HG03432 (cell line): ENCODE data around the gene TOMM70.
A peak's percentile ranks its signal among the peaks of the same experiment; 100 is the strongest.
"Not testable (repeated sequence)": the region's sequence is repeated elsewhere in the genome, so short reads cannot be mapped to it uniquely, and the experiment has no call there.

Experiments
- ATAC-seq: cut with Tn5 transposase; IDR thresholded peaks from one replicate; pipeline ENCODE4 v1.9.1; 2021; ENCODE audit warnings: mild to moderate bottlenecking, moderate library complexity; ENCODE audit not compliant: unreplicated experiment

TOMM70 gene

GRCh38 chr3:100366424-100366823 lies 34.5 kb downstream of the TOMM70 start:
- ATAC-seq: no peak

- no peak for ATAC-seq
Measured at GRCh38 chr3:100364421-100364820, 36.5 kb downstream of the TOMM70 start.

DNA sequence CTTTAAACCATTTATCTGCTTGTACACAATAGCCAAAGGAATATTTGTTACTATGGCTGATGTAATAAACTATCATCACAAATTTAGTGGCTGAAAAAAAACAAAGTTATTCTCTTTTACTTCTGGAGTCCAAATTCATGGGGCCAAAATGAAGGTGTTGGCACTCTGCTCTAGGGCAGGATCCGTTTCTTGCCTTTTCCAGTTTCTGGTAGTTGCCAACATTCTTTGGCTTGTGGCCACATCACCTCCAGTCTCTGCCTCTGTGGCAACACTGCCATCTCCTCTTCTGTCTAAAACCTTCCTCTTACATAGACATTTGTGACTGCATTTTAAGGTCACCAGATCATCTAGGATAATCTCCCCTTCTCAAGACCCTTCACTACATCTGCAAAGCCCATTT lies 39.0 kb downstream of the TOMM70 start:
- ATAC-seq: no peak

GRCh38 chr3:100360757-100361496 lies 40.0 kb downstream of the TOMM70 start:
- no peak for ATAC-seq

GRCh38 chr3:100359035-100359434 lies 41.9 kb downstream of the TOMM70 start:
- no peak for ATAC-seq

DNA sequence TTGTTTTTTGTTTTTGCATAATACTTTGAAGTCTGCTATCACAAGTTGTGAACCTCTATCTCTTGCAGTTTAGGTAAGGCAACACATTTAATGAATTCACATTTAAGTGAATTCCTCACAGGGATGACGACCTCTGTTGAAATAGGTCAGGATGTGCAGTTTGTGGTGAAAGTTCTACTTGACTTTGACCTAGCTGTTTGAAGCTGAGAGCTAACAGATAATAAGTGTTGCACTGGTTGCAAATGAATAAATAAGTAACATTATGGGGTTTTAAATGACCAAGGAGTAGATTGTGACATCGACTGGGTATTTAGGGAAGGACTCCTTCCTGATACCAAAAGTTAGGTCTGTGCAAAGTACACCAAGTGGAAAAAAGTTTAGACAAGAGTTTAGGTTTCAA lies 42.5 kb downstream of the TOMM70 start:
- ATAC-seq: no peak

GRCh38 chr3:100354850-100355249 lies 46.0 kb downstream of the TOMM70 start:
- ATAC-seq: peak; percentile 58

DNA sequence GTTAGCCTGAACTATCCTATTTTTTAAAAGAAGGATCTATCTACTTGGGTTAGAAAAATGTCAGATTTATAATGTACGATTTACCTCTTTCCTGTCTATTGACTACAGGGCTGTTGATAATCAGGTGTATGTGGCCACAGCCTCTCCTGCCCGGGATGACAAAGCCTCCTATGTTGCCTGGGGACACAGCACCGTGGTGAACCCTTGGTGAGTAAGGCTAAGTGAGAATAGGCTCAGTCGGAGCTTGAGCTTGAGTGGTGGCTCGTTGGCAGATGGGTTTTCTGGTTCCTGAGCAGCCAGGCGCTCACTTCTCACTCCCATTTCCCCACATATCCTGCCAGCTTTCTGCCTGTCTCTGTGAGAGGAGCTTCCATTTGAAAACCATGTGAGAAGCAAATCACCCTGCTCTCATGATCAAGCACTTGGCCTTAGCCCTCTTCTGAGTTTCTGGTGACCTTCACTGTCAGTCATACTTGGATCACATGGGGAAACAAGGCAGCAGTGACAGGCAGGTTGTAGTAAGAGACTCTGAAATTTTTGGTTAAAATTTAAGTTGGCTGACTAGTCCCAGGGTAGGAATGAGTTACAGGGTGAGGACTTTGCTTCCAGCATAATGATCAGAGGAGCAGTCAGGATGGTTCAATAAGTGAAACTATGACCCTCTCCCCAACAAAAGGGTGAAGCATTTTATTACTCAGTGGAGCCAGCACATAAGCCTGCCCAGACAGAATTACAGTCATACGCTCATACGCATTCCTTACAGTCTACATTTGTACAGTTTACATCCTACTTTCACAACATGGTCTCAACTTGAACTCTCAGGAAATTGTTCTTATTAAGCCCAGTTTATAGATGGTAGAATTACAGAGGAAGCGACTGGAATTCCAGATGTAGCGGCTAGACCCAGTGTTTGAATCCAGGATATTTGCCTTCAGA lies 48.3 kb downstream of the TOMM70 start:
- no peak for ATAC-seq

- not testable (repeated sequence) for ATAC-seq
Measured at GRCh38 chr3:100351770-100352169, 49.1 kb downstream of the TOMM70 start.

DNA sequence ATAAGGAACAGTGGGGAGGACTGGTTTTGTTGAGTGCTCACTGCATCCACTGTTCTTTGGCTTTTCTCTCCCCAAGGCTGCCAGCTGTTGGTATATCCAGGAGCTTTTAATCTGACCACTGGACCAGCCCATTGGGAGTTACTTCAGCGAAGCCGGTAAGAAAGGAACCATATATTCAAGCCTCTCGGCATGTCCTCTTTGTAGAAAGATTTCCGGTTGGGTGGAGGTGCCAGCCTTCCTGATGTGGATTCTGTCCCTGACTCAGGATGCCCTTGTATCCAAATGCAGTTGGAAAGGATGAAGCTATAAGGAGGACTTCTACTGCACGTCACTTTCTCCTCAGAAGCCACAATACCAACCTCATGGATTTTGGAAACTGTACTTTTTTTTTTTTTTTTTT lies 52.2 kb downstream of the TOMM70 start:
- no peak for ATAC-seq

DNA sequence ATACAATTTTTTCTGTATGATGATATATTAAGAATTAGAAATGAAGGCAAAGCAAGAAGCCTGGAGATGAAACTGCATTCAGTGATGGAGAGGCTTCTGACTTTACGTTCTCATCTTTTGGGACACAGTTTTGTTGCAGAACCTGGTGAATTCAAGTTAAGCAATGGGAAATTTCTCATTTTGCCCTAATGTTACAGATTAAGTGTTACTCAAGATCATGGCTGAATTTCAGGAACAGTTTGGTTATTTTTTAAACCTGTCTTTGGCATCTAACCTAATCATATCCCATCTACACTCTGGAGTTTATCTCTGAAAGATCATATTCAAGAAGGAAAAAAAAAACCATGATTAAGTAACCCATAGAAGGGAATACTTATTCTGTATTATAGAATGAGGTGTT lies 60.4 kb downstream of the TOMM70 start:
- ATAC-seq: no peak

GRCh38 chr3:100339786-100340185 lies 61.1 kb downstream of the TOMM70 start:
- no peak for ATAC-seq

- ATAC-seq: no peak
Measured at GRCh38 chr3:100338911-100339310, 62.0 kb downstream of the TOMM70 start.

GRCh38 chr3:100336229-100336628 lies 64.7 kb downstream of the TOMM70 start:
- ATAC-seq: not testable (repeated sequence)

DNA sequence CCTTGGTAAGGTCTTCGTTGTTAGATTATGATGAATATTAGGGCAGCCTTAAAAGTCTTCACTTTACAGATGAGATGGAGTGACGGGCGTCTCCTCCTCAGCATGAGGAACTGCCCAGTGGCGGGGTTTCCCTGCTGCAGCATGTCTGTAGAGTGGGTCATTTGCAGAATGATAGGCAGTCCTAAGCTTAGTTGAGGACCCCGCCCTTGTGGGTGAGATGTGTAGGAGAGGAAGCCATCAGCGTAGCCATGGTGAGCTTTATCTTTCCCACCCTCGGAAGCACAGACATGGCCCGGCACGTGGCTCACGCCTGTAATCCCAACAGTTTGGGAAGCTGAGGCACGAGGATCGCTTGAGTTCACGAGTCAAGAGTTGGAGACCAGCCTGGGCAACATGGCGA lies 65.5 kb downstream of the TOMM70 start:
- ATAC-seq: peak; percentile 44

DNA sequence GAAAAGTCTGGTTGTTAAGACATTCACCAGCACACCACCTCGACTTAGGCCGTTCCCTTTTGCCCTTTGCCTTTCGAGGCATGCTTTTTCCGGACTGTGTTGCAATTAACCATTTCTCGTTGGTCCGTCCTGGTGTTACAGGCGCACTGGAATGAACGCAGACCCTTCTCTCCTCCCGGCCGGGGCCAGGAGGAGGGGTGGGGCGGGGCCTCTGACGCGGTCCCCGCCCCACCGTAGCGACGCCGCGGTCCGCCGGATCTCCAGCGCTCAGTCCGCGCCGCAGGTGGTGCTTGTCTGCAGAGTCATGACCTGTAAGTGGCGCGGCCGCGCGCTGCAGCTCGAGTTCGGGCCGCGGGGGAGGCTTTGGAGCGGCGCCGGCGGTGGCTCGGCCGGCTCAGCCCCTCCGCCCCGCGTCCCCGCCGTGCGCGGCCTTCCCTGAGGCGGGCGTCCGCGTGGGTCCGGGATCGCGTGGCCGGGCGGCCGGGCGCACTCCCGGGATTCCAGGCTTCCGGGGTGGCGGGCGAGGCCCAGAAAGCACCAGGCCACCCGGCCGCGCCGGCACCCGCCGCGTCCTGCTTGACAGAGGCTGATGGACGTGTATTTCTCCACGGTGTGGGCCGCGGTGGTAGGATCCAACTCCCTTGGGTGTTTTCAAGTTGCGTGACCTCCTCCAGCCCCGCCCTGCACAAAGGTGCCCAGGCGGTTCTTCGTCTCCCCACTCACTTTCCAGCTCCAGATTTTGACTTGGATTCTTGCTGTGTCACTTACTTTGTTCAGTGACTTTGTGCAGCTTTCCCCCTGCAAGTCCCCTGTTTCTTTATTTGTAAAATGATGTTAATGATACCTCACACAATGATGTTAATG lies 66.2 kb downstream of the TOMM70 start, which contains the start of gene NIT2:
Gene NIT2 (plus strand): TSS at position 270 of the 864 bp plus-strand sequence. CDS start 35 bp downstream, at position 305.
- peak; percentile 97 for ATAC-seq

DNA sequence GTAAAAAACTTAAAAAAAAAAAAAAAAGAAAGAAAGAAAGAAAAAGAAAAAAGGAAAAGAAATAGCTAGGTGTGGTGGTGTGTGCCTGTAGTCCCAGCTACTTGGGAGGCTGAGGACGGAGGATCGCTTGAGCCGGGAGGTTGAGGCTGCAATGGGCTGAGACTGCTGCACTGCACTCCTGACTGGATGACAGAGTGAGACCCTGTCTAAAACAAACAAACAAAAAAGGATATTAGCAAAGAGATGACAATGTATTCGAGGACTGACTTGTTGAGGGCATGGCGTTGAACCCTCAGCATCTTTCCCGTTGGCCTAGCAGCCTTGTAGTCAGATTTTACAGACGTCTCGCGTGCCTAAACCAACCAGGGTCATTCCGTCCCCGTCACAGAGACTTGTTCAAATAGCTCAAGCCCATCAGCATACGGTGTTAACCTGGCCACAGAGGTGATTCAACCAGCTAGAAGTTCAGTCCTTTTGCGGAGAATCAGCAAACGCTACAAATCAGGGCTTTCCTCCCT lies 66.9 kb downstream of the TOMM70 start:
- no peak for ATAC-seq

GRCh38 chr3:100333051-100333450 lies 67.8 kb downstream of the TOMM70 start:
- ATAC-seq: no peak

- ATAC-seq: no peak
Measured at GRCh38 chr3:100331660-100332059, 69.2 kb downstream of the TOMM70 start.

- no peak for ATAC-seq
Measured at GRCh38 chr3:100330651-100331050, 70.2 kb downstream of the TOMM70 start.
